A549 treated with DMSO at 1 μM for 4 hours (cell line): Measurements from ENCODE around the gene OR1J1. TPM values are rescaled to one million over a fixed set of nuclear protein-coding genes. Genes with fewer than 3 reads are reported as not detected.

Experiments used
- total RNA-seq: library from RNA; stranded (reverse); fragments of 200-300 nt; extraction: Qiagen RNA extraction; gene quantifications from 5 replicates; pipeline ENCODE4 v1.2.3, GENCODE V29; 2022; ENCODE audit warnings: low read depth

Gene OR1J1
- not detected in 5 replicates for total RNA-seq

GRCh38 chr9:122477826-122478225 lies at the start of gene OR1J1:
OR1J1 (minus strand) TSS chr9:122477926; CDS start chr9:122477926, 0 bp downstream.

GRCh38 chr9:122527193-122527592 lies 49.5 kb upstream of the OR1J1 start, which contains the start of gene OR1N1:
OR1N1 (minus strand) TSS chr9:122527293; CDS start chr9:122527293, 0 bp downstream.

GRCh38 chr9:122518841-122519240 lies 41.1 kb upstream of the OR1J1 start, which contains the start of gene OR1J4:
OR1J4 (plus strand) TSS chr9:122519141; CDS start chr9:122519141, 0 bp downstream.

GRCh38 chr9:122510502-122510901 lies 32.8 kb upstream of the OR1J1 start, which contains the start of gene OR1J2:
OR1J2 (plus strand) TSS chr9:122510802; CDS start chr9:122510802, 0 bp downstream.

Other genes with a start within 250 kb of the OR1J1 start
- gene LHX6, start 249.0 kb downstream of the OR1J1 start, total RNA-seq, result 0.30 to 0.41 TPM (median 0.40 TPM) in 5 replicates
- 13.0 to 24.0 TPM (median 21.8 TPM) in 5 replicates for gene RBM18, start 213.1 kb downstream of the OR1J1 start, total RNA-seq
- 60.9 to 75.1 TPM (median 67.0 TPM) in 5 replicates for gene MRRF, start 213.0 kb downstream of the OR1J1 start, total RNA-seq
- gene PTGS1, start 106.9 kb downstream of the OR1J1 start, total RNA-seq, result 1.3 to 1.7 TPM (median 1.5 TPM) in 5 replicates
- 0.10 TPM in 1 of 5 replicates, not detected in the others for gene OR1J2, start 32.9 kb upstream of the OR1J1 start, total RNA-seq
- gene OR1J4, start 41.2 kb upstream of the OR1J1 start, total RNA-seq, result 0.14 TPM in 1 of 5 replicates, not detected in the others
- not detected in 5 replicates for gene OR1N1, start 49.4 kb upstream of the OR1J1 start, total RNA-seq
- not detected in 5 replicates for gene OR1N2, start 75.2 kb upstream of the OR1J1 start, total RNA-seq
- not detected in 5 replicates for gene OR1L8, start 105.5 kb upstream of the OR1J1 start, total RNA-seq
- not detected in 5 replicates for gene OR1Q1, start 136.8 kb upstream of the OR1J1 start, total RNA-seq
- gene OR1B1, start 179.7 kb upstream of the OR1J1 start, total RNA-seq, result not detected in 5 replicates
- gene OR1L1, start 183.8 kb upstream of the OR1J1 start, total RNA-seq, result not detected in 5 replicates
- gene OR1L3, start 197.2 kb upstream of the OR1J1 start, total RNA-seq, result not detected in 5 replicates
- not detected in 5 replicates for gene OR1L4, start 246.1 kb upstream of the OR1J1 start, total RNA-seq